HCT116 (cell line): Measurements from ENCODE around the gene OBSCN. TPM values are rescaled to one million over a fixed set of nuclear protein-coding genes. Genes with fewer than 3 reads are reported as not detected.

Source experiments
- ATAC-seq: fragments of 200-7000 bp; cut with Tn5 transposase; 2 replicates; pipeline ENCODE4 v1.9.1; 2020; ENCODE audit warnings: mild to moderate bottlenecking, moderate library complexity
- BruUV-seq: library from RNA; stranded (reverse); fragments of 400-500 nt; replicated peaks from 2 replicates; lab custom pipeline; 2021; lab: Mats Ljungman, UMichigan
- CTCF ChIA-PET: fragments of 300-600 bp; sonication (Branson Sonifier 250); formaldehyde crosslinking; loops from one replicate; lab custom pipeline; 2021; ENCODE audit warnings: antibody characterized with exemption; lab: Charles Lee
- POLR2A ChIA-PET: fragments of 300-600, 350-600 bp; sonication (Branson Sonifier 250); formaldehyde crosslinking; loops from one replicate; lab custom pipeline; 2021; ENCODE audit warnings: antibody characterized with exemption; lab: Charles Lee
- RAD21 ChIA-PET, 2 experiments: fragments of 300-600 bp; sonication (Branson Sonifier 250); formaldehyde crosslinking; loops; one replicate each; lab custom pipeline; 2023; ENCODE audit warnings: low total read pairs in 2 of 2; ENCODE audit not compliant: uncharacterized antibody in 2 of 2, unreplicated experiment in 2 of 2, low non-redundant PET in 1 of 2; lab: Charles Lee
- DNase-seq: peaks from one replicate; pipeline ENCODE4 v3.0.0-alpha.2; 2010; ENCODE audit warnings: low read depth, low spot score
- H2AFZ ChIP-seq: fragments of 200-600 bp; shearing (Covaris generic), sonication (generic); 2 replicates; pipeline ENCODE4 v1.6.1; 2017; ENCODE audit warnings: low read depth, mixed run types, mixed read lengths, antibody characterized with exemption, low read length; ENCODE audit not compliant: poor library complexity, severe bottlenecking
- H3K27ac ChIP-seq: 2 replicates; pipeline ENCODE4 v1.5.1; 2012; ENCODE audit warnings: low read depth, low read length
- H3K27me3 ChIP-seq: fragments of 200-600 bp; sonication (generic); 2 replicates; pipeline ENCODE4 v1.6.1; 2016; ENCODE audit warnings: mixed run types, low read length, mixed read lengths; ENCODE audit not compliant: insufficient read depth
- H3K36me3 ChIP-seq, 2 experiments: fragments of 200-500 bp in 1 of 2; fragments of 200-600 bp in 1 of 2; sonication (Bioruptor generic) in 1 of 2; sonication (generic) in 1 of 2; 2 replicates each; pipeline versions ENCODE4 v1.5.1 to v1.6.1; 2014 to 2016; ENCODE audit warnings: low read length in 2 of 2, inconsistent platforms in 1 of 2, mixed read lengths in 1 of 2, mixed run types in 1 of 2; ENCODE audit not compliant: insufficient read depth in 2 of 2, control insufficient read depth in 1 of 2
- H3K4me1 ChIP-seq, 2 experiments: fragments of 200-600 bp in 1 of 2; sonication (generic) in 1 of 2; 2 replicates each; pipeline versions ENCODE4 v1.5.1 to v1.6.1; 2012 to 2017; ENCODE audit warnings: low read length in 2 of 2, inconsistent platforms in 1 of 2, mild to moderate bottlenecking in 1 of 2, mixed read lengths in 1 of 2, mixed run types in 1 of 2, moderate library complexity in 1 of 2; ENCODE audit not compliant: insufficient read depth in 2 of 2, control insufficient read depth in 1 of 2
- H3K4me2 ChIP-seq: fragments of 200-600 bp; sonication (generic); 2 replicates; pipeline ENCODE4 v1.6.1; 2017; ENCODE audit warnings: mixed run types, low read length, mixed read lengths
- H3K4me3 ChIP-seq, 2 experiments: fragments of 200-600 bp in 1 of 2; sonication (generic) in 1 of 2; replicated peaks in 1 of 2; 2 replicates each; pipeline ENCODE4 v1.5.1; 2011 to 2016; ENCODE audit warnings: low read length in 2 of 2, control low read depth in 1 of 2, low read depth in 1 of 2, mild to moderate bottlenecking in 1 of 2, mixed read lengths in 1 of 2, mixed run types in 1 of 2
- H3K79me2 ChIP-seq: fragments of 200-600 bp; sonication (generic); 2 replicates; pipeline ENCODE4 v1.6.1; 2017; ENCODE audit warnings: mild to moderate bottlenecking, mixed run types, low read length, moderate library complexity, mixed read lengths; ENCODE audit not compliant: insufficient read depth
- H3K9ac ChIP-seq: fragments of 200-600 bp; sonication (generic); 2 replicates; pipeline ENCODE4 v1.6.1; 2016; ENCODE audit warnings: low read length, mixed read lengths
- H3K9me2 ChIP-seq: fragments of 200-600 bp; sonication (generic), shearing (Covaris generic); 2 replicates; pipeline ENCODE4 v1.6.1; 2017; ENCODE audit warnings: mixed run types, mild to moderate bottlenecking, moderate library complexity; ENCODE audit not compliant: insufficient read depth
- H3K9me3 ChIP-seq, 2 experiments: fragments of 200-500 bp in 1 of 2; fragments of 200-600 bp in 1 of 2; sonication (Bioruptor generic) in 1 of 2; sonication (generic) in 1 of 2; 2 replicates each; pipeline ENCODE4 v1.6.1; 2014 to 2017; ENCODE audit warnings: low read length in 2 of 2, mixed read lengths in 2 of 2, inconsistent platforms in 1 of 2, low read depth in 1 of 2, mild to moderate bottlenecking in 1 of 2, mixed run types in 1 of 2, moderate library complexity in 1 of 2; ENCODE audit not compliant: control insufficient read depth in 1 of 2, insufficient read depth in 1 of 2
- H4K20me1 ChIP-seq: fragments of 200-600 bp; sonication (generic), shearing (Covaris generic); 2 replicates; pipeline ENCODE4 v1.6.1; 2017; ENCODE audit warnings: mixed run types, mild to moderate bottlenecking, moderate library complexity; ENCODE audit not compliant: insufficient read depth
- CEBPB ChIP-seq: IDR thresholded peaks from 2 replicates; pipeline ENCODE4 v1.6.1; 2012; ENCODE audit warnings: low read depth
- EZH2phosphoT487 ChIP-seq: fragments of 200-600 bp; IDR thresholded peaks from 2 replicates; pipeline ENCODE4 v1.6.1; 2018; ENCODE audit warnings: antibody characterized with exemption, borderline replicate concordance
- JUND ChIP-seq: IDR thresholded peaks from 2 replicates; pipeline ENCODE4 v1.6.1; 2012
- POLR2A ChIP-seq: IDR thresholded peaks from 2 replicates; pipeline ENCODE4 v1.7.0; 2011; ENCODE audit warnings: borderline replicate concordance; ENCODE audit not compliant: insufficient read depth, insufficient read length; ENCODE audit errors: extremely low read depth
- POLR2AphosphoS5 ChIP-seq: IDR thresholded peaks from 2 replicates; pipeline ENCODE4 v1.6.1; 2011; ENCODE audit warnings: mild to moderate bottlenecking, low read depth, low read length, moderate library complexity
- SIN3A ChIP-seq: IDR thresholded peaks from 2 replicates; pipeline ENCODE4 v1.6.1; 2012; ENCODE audit warnings: low read depth
- SP1 ChIP-seq: IDR thresholded peaks from 2 replicates; pipeline ENCODE4 v1.6.1; 2012; ENCODE audit warnings: low read depth
- SRF ChIP-seq: IDR thresholded peaks from 2 replicates; pipeline ENCODE4 v1.6.1; 2012; ENCODE audit warnings: low read depth
- YY1 ChIP-seq: IDR thresholded peaks from 2 replicates; pipeline ENCODE4 v1.6.1; 2011; ENCODE audit warnings: low read length, low read depth, moderate library complexity, mild to moderate bottlenecking; ENCODE audit not compliant: insufficient replicate concordance; ENCODE audit errors: extremely low read depth
- ZFX ChIP-seq: fragments of 450-650 bp; IDR thresholded peaks from 2 replicates; pipeline ENCODE4 v1.6.1; 2017
- ZNF274 ChIP-seq: fragments of 200-500 bp; sonication (Bioruptor generic); IDR thresholded peaks from 2 replicates; pipeline ENCODE4 v1.6.1; 2014; ENCODE audit warnings: mild to moderate bottlenecking, low read depth, low read length, inconsistent platforms
- intact Hi-C: fragments of 100-400 bp; cut with micrococcal nuclease; formaldehyde crosslinking; loops from 2 replicates; pipeline ENCODE4 v1.10.0; 2022
- total RNA-seq: library from RNA; stranded (reverse); gene quantifications from one replicate; pipeline ENCODE4 v1.2.1, GENCODE V29; 2021; ENCODE audit not compliant: unreplicated experiment
- TF ChIP-seq, protein P1 (sequence below): IDR thresholded peaks from 2 replicates; pipeline ENCODE4 v1.6.1; 2012
- TF ChIP-seq, protein P2 (sequence below): IDR thresholded peaks from 2 replicates; pipeline ENCODE4 v1.6.1; 2012; ENCODE audit warnings: low read depth
- TF ChIP-seq, protein P3 (sequence below): IDR thresholded peaks from 2 replicates; pipeline ENCODE4 v1.6.1; 2012

OBSCN gene
- total RNA-seq, 1 experiment from 2014 or later = 16.6 TPM

DNA sequence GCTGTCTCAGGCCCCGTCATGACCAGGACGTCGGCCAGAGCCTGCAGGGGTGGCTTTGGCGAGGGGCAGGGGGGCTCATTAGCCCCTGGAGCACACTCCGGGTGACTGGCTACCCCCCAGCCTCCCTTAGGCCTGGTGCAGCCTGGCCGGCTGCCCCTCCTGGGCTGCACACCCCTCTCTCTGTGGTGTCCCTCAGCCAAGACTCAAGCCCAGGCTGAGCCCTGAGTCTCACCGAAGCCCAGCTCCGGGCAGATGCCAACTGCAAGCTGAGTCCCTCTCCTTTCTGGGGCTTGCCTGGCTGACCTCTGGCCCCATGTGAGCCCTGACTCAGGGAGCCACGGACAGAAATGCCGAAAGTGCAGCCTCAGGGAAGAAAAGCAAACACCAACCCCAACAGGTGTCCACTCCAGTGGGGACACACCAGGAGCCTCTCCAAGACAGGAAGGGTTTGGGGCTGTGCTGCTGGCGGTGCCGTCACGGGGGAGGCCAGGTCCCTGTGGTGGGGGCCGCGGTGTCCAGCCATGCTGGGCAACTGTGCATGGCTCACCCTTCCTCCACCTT lies 47.6 kb upstream of the OBSCN start:
- Histone ChIP-seq H3K36me3 (no peaks in the 10 kb centered on the region), H3K9ac (no peak overlapping the region), H3K9me2 (no peaks in the 10 kb centered on the region), H3K4me2 (no peak overlapping the region), H3K4me3 (no peak overlapping the region), H4K20me1 (no peaks in the 10 kb centered on the region), H3K4me1 (peaks cover 9 to 34% of the 10 kb centered on the region in 2 experiments; a peak in 3 of 4 replicates), H3K79me2 (no peaks in the 10 kb centered on the region), H3K27me3 (no peaks in the 10 kb centered on the region), H3K27ac (no peak overlapping the region), H3K9me3 (no peaks in the 10 kb centered on the region), H2AFZ (no peak overlapping the region)
- intact Hi-C loops = no loop called here
- no peak for TF ChIP-seq JUND
- TF ChIP-seq SIN3A = no peak
- TF ChIP-seq ZFX = no peak
- TF ChIP-seq POLR2A = no peak
- TF ChIP-seq, protein P1, sequence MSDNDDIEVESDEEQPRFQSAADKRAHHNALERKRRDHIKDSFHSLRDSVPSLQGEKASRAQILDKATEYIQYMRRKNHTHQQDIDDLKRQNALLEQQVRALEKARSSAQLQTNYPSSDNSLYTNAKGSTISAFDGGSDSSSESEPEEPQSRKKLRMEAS = no peak
- no peak for TF ChIP-seq YY1
- TF ChIP-seq SP1 = no peak
- TF ChIP-seq EZH2phosphoT487 = no peak
- TF ChIP-seq, protein P2, sequence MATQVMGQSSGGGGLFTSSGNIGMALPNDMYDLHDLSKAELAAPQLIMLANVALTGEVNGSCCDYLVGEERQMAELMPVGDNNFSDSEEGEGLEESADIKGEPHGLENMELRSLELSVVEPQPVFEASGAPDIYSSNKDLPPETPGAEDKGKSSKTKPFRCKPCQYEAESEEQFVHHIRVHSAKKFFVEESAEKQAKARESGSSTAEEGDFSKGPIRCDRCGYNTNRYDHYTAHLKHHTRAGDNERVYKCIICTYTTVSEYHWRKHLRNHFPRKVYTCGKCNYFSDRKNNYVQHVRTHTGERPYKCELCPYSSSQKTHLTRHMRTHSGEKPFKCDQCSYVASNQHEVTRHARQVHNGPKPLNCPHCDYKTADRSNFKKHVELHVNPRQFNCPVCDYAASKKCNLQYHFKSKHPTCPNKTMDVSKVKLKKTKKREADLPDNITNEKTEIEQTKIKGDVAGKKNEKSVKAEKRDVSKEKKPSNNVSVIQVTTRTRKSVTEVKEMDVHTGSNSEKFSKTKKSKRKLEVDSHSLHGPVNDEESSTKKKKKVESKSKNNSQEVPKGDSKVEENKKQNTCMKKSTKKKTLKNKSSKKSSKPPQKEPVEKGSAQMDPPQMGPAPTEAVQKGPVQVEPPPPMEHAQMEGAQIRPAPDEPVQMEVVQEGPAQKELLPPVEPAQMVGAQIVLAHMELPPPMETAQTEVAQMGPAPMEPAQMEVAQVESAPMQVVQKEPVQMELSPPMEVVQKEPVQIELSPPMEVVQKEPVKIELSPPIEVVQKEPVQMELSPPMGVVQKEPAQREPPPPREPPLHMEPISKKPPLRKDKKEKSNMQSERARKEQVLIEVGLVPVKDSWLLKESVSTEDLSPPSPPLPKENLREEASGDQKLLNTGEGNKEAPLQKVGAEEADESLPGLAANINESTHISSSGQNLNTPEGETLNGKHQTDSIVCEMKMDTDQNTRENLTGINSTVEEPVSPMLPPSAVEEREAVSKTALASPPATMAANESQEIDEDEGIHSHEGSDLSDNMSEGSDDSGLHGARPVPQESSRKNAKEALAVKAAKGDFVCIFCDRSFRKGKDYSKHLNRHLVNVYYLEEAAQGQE = no peak
- no peak for TF ChIP-seq SRF
- TF ChIP-seq ZNF274 = no peak
- TF ChIP-seq, protein P3, sequence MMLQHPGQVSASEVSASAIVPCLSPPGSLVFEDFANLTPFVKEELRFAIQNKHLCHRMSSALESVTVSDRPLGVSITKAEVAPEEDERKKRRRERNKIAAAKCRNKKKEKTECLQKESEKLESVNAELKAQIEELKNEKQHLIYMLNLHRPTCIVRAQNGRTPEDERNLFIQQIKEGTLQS = no peak
- TF ChIP-seq POLR2AphosphoS5 = no peak
- TF ChIP-seq CEBPB = no peak
- CTCF ChIA-PET = no interaction called here
- DNase-seq (no peak), ATAC-seq (no peak)
- RAD21 ChIA-PET = no interaction called here
- POLR2A ChIA-PET = no interaction called here
- BruUV-seq = no TSS peak
